ENCODE results near the gene PTPN1.

The PTPN1 gene

GRCh38 chr20:50528129-50528528 lies 17.9 kb downstream of the PTPN1 start:
- no peak for DNase-seq (ENCODE audit: low read depth)
- TF ChIP-seq CTCF (IDR thresholded peaks at IDR 0.05; ENCODE audit: low read depth, low read length, missing control alignments): no peak
- no peak overlapping the region for H3K4me3 ChIP-seq (ENCODE audit: low read depth, low read length)
- in situ Hi-C loops (cut with HindIII; ENCODE audit: low sequenced_read_pairs): no loop called here

GRCh38 chr20:50528804-50529351 lies 18.7 kb downstream of the PTPN1 start:
- in situ Hi-C loops (cut with HindIII; ENCODE audit: low sequenced_read_pairs): no loop called here
- TF ChIP-seq CTCF (IDR thresholded peaks at IDR 0.05; ENCODE audit: low read depth, low read length, missing control alignments): no peak
- no peak for DNase-seq (ENCODE audit: low read depth)

GRCh38 chr20:50532221-50532620 lies 22.0 kb downstream of the PTPN1 start:
- no peak for DNase-seq (ENCODE audit: low read depth)
- no peak overlapping the region for H3K4me3 ChIP-seq (ENCODE audit: low read depth, low read length)
- in situ Hi-C loops (cut with HindIII; ENCODE audit: low sequenced_read_pairs): no loop called here
- TF ChIP-seq CTCF (IDR thresholded peaks at IDR 0.05; ENCODE audit: low read depth, low read length, missing control alignments): no peak

More at GRCh38 chr20:50528804-50529351, 18.7 kb downstream of the PTPN1 start:
- H3K4me3 ChIP-seq (ENCODE audit: low read depth, low read length): no peak overlapping the region

- DNase-seq (ENCODE audit: low read depth): no peak
- no peak for TF ChIP-seq CTCF (IDR thresholded peaks at IDR 0.05; ENCODE audit: low read depth, low read length, missing control alignments)
- H3K4me3 ChIP-seq (ENCODE audit: low read depth, low read length): no peak overlapping the region
- in situ Hi-C loops (cut with HindIII; ENCODE audit: low sequenced_read_pairs): no loop called here
Observed at GRCh38 chr20:50533061-50533460, 22.9 kb downstream of the PTPN1 start.

GRCh38 chr20:50533464-50533863 lies 23.3 kb downstream of the PTPN1 start:
- no peak for DNase-seq (ENCODE audit: low read depth)
- no peak overlapping the region for H3K4me3 ChIP-seq (ENCODE audit: low read depth, low read length)
- in situ Hi-C loops (cut with HindIII; ENCODE audit: low sequenced_read_pairs): no loop called here
- TF ChIP-seq CTCF (IDR thresholded peaks at IDR 0.05; ENCODE audit: low read depth, low read length, missing control alignments): no peak

- no peak overlapping the region for H3K4me3 ChIP-seq (ENCODE audit: low read depth, low read length)
- DNase-seq (ENCODE audit: low read depth): no peak
- no peak for TF ChIP-seq CTCF (IDR thresholded peaks at IDR 0.05; ENCODE audit: low read depth, low read length, missing control alignments)
- in situ Hi-C loops (cut with HindIII; ENCODE audit: low sequenced_read_pairs): no loop called here
Observed at GRCh38 chr20:50534567-50534966, 24.4 kb downstream of the PTPN1 start.

Data from astrocyte of the cerebellum (primary cell).